Type B pancreatic cell (in vitro differentiated cells): Measurements from ENCODE around the gene SEC14L1. TPM values are rescaled to one million over a fixed set of nuclear protein-coding genes. Genes with fewer than 3 reads are reported as not detected.

Experiments
- DNase-seq: peaks from one replicate; pipeline ENCODE4 v3.0.0; 2021; ENCODE audit warnings: mixed read lengths; ENCODE audit not compliant: unreplicated experiment; ENCODE audit errors: extremely low spot score
- H3K27ac Mint-ChIP-seq: 2 replicates; pipeline ENCODE4 v1.8.0; 2021; ENCODE audit warnings: mild to moderate bottlenecking, mixed read lengths
- H3K27me3 Mint-ChIP-seq: 2 replicates; pipeline ENCODE4 v1.8.0; 2021; ENCODE audit warnings: mixed read lengths
- H3K36me3 Mint-ChIP-seq: 2 replicates; pipeline ENCODE4 v1.8.0; 2021; ENCODE audit warnings: mixed read lengths
- H3K4me1 Mint-ChIP-seq: one replicate; pipeline ENCODE4 v1.8.0; 2021; ENCODE audit warnings: mixed read lengths; ENCODE audit not compliant: unreplicated experiment
- H3K4me3 Mint-ChIP-seq: 2 replicates; pipeline ENCODE4 v1.8.0; 2021; ENCODE audit warnings: mild to moderate bottlenecking, mixed read lengths
- H3K9me3 Mint-ChIP-seq: 2 replicates; pipeline ENCODE4 v1.8.0; 2021; ENCODE audit warnings: mixed read lengths
- total RNA-seq: library from RNA; stranded (reverse); gene quantifications from 2 replicates; pipeline ENCODE4 v1.2.1, GENCODE V29; 2021; ENCODE audit warnings: low replicate concordance
- TF ChIP-seq, protein P1 (sequence below): fragments of 200-600 bp; sonication (generic); conservative IDR thresholded peaks from 2 replicates; pipeline ENCODE4 v1.5.0; 2021; ENCODE audit warnings: antibody characterized with exemption, mild to moderate bottlenecking

The SEC14L1 gene
- total RNA-seq, 1 donor from 2014 or later = 74.9 TPM

DNA sequence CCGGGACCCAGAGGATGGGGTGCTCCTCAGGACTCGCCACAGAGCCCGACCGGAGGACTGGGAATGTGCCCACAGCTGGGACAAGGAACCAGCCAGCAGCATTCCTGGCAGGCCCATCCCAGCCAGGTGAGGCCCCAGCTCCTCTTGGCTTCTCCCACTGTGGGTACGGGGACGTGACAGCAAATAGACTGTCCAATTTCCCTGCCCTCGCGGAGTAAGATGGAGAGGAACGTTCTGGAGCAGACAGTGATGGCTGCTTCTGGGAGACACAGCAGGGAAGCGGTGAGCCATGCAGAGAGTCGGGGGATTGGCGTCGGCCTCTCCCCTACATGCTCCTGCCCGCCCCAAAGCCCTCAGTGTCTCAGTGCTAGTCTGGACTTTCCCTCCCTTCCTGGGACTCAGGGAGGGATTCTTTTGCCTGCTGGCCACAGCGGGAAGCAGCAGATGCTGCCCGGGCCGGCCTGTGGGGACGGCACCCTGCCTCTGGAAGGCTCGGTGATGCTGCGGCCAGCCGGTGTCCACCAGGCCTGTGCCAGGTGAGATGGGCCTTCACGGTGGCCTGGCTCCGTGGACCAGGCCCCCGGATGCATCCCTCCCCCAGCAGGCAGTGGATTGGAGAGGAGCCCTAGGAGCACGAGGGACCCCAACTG, 89.1 kb downstream of the SEC14L1 start:
- TF ChIP-seq, protein P1, sequence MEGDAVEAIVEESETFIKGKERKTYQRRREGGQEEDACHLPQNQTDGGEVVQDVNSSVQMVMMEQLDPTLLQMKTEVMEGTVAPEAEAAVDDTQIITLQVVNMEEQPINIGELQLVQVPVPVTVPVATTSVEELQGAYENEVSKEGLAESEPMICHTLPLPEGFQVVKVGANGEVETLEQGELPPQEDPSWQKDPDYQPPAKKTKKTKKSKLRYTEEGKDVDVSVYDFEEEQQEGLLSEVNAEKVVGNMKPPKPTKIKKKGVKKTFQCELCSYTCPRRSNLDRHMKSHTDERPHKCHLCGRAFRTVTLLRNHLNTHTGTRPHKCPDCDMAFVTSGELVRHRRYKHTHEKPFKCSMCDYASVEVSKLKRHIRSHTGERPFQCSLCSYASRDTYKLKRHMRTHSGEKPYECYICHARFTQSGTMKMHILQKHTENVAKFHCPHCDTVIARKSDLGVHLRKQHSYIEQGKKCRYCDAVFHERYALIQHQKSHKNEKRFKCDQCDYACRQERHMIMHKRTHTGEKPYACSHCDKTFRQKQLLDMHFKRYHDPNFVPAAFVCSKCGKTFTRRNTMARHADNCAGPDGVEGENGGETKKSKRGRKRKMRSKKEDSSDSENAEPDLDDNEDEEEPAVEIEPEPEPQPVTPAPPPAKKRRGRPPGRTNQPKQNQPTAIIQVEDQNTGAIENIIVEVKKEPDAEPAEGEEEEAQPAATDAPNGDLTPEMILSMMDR = no peak

GRCh38 chr17:77230436-77230830, 89.7 kb downstream of the SEC14L1 start:
- no peak for DNase-seq
- TF ChIP-seq, protein P1 = no peak
- Mint-ChIP-seq H3K4me3 (no peak overlapping the region), H3K36me3 (peaks cover 3% of the 10 kb centered on the region), H3K27ac (no peak overlapping the region), H3K27me3 (no peaks in the 10 kb centered on the region), H3K9me3 (no peaks in the 10 kb centered on the region), H3K4me1 (peaks cover 20% of the 10 kb centered on the region)

More for the DNA sequence above, 89.1 kb downstream of the SEC14L1 start:
- DNase-seq = no peak
- Mint-ChIP-seq H3K9me3 (no peaks in the 10 kb centered on the region), H3K4me3 (no peak overlapping the region), H3K27ac (no peak overlapping the region), H3K4me1 (peaks cover 19% of the 10 kb centered on the region), H3K36me3 (peaks cover 3% of the 10 kb centered on the region), H3K27me3 (no peaks in the 10 kb centered on the region)

- Mint-ChIP-seq H3K4me3 (no peak overlapping the region), H3K36me3 (peaks cover 3% of the 10 kb centered on the region), H3K27me3 (no peaks in the 10 kb centered on the region), H3K9me3 (no peaks in the 10 kb centered on the region), H3K4me1 (peaks cover 21% of the 10 kb centered on the region), H3K27ac (no peak overlapping the region)
- TF ChIP-seq, protein P1 = no peak
- no peak for DNase-seq
Observed at GRCh38 chr17:77231076-77231871, 90.5 kb downstream of the SEC14L1 start.

GRCh38 chr17:77233127-77233526, 92.4 kb downstream of the SEC14L1 start:
- TF ChIP-seq, protein P1 = no peak
- Mint-ChIP-seq H3K4me1 (peaks cover 20% of the 10 kb centered on the region), H3K27ac (no peak overlapping the region), H3K4me3 (no peak overlapping the region), H3K36me3 (peaks cover 3% of the 10 kb centered on the region), H3K27me3 (no peaks in the 10 kb centered on the region), H3K9me3 (no peaks in the 10 kb centered on the region)
- no peak for DNase-seq

DNA sequence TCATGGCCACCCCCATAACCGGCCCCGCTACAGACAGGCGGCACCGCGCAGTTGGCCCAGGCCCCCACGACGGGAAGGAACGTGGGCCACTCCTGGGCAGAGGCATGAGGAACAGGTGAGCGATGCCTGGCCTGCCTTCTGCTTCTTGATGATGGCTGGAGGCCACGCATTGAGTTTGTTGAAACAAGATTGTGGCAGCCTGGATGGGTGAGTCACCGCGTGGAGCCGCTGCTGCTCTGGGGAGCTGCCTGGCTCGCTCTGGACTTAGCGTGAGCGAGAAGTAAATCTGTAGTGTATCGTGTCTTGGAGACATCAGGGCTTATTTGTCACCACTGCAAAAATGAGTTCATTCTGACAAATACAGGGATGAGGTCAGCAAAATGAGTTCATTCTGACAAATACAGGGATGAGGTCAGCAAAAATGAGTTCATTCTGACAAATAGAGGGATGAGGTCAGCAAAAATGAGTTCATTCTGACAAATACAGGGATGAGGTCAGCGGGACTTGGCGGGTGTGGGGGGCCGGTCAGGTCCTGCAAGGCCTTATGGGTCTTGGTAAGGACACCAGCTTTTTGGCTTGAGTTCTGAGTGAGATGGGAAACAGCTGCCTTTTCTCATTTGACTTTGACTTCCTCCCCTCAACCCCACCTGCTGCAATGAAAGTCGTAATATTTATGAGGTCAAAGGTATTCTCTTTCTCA, 93.0 kb downstream of the SEC14L1 start:
- peak overlapping the region; percentile 16 for H3K4me3 Mint-ChIP-seq
- H3K4me1 Mint-ChIP-seq = peaks cover 13% of the 10 kb centered on the region
- peaks cover 3% of the 10 kb centered on the region for H3K36me3 Mint-ChIP-seq
- no peak for DNase-seq
- peak overlapping the region; percentile 31 for H3K27ac Mint-ChIP-seq
- H3K27me3 Mint-ChIP-seq = no peaks in the 10 kb centered on the region
- TF ChIP-seq, protein P1 = no peak
- H3K9me3 Mint-ChIP-seq = no peaks in the 10 kb centered on the region
